Measurements from ENCODE around the gene WDR33.
"Not testable (repeated sequence)": the region's sequence is repeated elsewhere in the genome, so short reads cannot be mapped to it uniquely, and the experiment has no call there.

- not testable (repeated sequence) for TF ChIP-seq CTCF (IDR thresholded peaks at IDR 0.05; ENCODE audit: borderline replicate concordance, extremely low read depth, low read length, poor library complexity, severe bottlenecking); EZH2 (IDR thresholded peaks at IDR 0.05; ENCODE audit: borderline replicate concordance, low read depth, low read length, severe bottlenecking)
Observed at GRCh38 chr2:127794901-127795300, 16.1 kb downstream of the WDR33 start.

Data from DND-41 (cell line).